GM18861 (cell line): ENCODE results near the gene PKD1L1.
"Not testable (repeated sequence)": the region's sequence is repeated elsewhere in the genome, so short reads cannot be mapped to it uniquely, and the experiment has no call there.

Experiments
- ATAC-seq: cut with Tn5 transposase; IDR thresholded peaks from one replicate; pipeline ENCODE4 v1.9.1; 2021; ENCODE audit not compliant: unreplicated experiment

Gene PKD1L1

DNA sequence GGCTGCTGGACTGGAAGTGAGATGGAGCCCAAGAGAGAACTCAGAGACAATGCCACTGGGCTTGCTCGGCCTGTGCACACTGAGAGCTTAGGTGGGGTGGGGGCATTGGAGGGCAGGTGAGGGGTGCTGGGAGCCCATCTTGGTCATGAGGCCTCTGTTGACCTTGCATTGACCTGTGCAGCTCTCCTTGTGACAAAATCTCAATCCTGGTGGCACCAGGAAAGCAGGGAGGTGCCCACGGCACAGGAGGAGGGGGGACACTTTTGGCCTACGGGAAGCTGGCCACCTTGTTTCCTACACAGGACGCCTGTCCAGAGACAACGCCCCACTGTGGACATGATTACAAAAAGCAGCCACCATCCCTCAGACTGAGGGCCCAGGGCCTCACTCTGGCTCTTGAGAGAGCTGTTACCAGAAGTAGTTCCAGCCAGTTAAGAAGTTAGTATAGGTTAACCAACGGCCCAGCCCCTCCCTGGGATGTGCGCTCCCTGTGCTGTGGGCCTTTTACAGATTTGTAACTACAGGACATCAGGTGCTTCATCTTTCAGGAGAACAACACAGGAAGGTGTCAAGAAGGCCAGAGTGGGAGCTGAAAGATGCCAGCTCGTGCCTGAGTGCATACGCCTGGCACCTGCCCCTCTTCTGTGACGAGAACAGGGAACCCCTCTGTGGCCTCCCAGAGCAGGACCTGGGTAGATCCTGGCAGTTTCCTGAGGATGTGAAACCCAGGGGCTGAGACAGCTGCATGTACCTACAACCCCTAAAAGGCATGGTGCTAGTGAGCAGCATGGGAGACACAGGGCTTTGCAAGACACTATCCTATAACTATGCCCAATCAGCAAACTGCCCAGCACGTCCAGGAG is 10.3 kb downstream of the PKD1L1 start:
- peak; percentile 59 for ATAC-seq

DNA sequence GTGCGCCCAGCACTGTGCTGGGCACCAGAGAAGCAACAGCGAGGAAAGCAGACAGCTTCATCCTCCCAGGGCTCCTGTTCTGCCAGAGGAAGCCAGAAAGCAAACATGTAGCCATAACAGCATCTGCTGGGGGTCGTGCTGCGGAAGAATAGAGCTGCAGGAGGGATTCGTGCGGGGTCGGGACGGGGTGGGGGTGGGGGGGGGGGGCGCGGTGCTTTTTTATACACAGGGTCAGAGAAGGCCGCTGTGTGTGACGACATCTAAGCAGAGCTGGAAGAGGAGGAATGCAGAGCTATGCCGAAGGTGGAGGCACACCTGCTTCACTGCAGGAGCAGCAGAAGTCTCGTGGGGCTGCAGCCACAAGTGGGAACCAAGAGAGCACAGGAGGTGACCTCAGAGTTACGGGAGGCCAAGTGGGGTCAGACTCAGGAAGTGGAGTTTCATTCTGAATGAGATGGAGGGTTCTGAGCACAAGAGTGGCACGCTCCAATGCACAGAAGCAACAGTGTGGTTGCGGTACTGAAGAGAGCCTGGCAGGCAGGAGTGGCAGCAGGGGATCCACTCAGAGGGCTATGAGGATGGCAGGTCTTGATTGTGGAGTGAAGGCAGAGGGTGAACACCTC is 11.1 kb downstream of the PKD1L1 start:
- peak; percentile 94 for ATAC-seq

GRCh38 chr7:47936323-47936722 is 11.9 kb downstream of the PKD1L1 start:
- ATAC-seq, result no peak

GRCh38 chr7:47935336-47935735 is 12.9 kb downstream of the PKD1L1 start:
- no peak for ATAC-seq

DNA sequence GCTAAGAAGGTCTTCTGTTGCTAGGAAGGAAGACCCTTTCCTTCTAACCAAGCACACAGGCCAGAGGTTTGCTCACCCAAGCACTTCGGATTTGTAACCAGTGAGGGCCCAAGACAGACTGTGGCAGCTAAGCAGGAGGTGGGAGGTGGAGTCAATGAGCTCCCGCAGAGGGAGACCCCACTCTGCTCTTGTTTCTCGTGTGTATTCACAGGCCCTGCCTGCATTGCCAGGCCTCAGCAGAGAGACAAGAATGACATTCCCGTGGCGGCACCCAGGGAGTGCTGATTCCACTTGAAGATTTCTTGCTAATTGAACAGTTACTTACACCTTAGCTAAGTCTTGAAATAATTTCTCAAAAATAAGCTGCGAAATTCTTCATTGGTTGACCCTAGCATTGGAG is 13.4 kb downstream of the PKD1L1 start:
- ATAC-seq, result no peak

- no peak for ATAC-seq
Observed at GRCh38 chr7:47933215-47933614, 15.1 kb downstream of the PKD1L1 start.

GRCh38 chr7:47932466-47933037 is 15.7 kb downstream of the PKD1L1 start:
- ATAC-seq, result no peak

DNA sequence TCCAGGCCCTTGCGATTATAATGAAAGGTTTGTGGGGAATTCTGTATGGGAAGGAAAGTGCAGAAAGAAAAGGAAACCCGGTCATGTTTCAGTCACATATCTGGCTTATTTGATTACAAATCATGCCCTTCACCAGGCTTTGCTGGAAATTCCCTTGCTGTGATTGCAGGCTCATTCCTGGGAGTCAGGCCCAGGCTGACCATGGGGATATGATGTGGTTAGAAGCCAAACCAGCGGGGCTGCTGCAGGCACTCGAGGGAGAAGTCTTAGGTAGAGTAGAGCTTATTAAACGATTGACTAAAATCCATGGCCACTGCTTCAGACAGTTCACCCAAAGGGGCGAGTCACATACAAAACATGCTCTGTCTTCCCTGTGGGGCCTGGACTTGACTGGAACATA is 16.2 kb downstream of the PKD1L1 start:
- ATAC-seq, result no peak

GRCh38 chr7:47931005-47932004 is 17.0 kb downstream of the PKD1L1 start:
- no peak for ATAC-seq

DNA sequence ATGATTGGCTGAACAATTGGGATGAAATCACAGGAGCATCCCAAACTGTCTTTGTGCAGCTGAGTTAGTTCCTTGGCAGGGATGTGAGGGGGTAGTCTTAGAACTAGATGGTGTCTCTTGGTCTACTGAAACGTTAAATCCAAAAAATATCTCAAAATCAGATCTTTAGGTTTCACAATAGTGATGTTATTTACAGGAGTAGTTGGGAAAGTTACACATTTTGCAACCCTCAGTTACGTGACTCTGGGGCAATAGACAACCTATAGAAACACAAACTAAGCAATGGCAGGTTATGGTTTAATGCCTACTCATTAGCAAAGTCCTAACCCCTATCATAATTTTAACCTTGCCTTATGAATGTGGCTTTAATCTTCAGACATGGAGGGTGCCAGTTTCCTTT is 24.0 kb downstream of the PKD1L1 start:
- ATAC-seq, result no peak

- not testable (repeated sequence) for ATAC-seq
Observed at GRCh38 chr7:47923081-47923875, 25.0 kb downstream of the PKD1L1 start.

DNA sequence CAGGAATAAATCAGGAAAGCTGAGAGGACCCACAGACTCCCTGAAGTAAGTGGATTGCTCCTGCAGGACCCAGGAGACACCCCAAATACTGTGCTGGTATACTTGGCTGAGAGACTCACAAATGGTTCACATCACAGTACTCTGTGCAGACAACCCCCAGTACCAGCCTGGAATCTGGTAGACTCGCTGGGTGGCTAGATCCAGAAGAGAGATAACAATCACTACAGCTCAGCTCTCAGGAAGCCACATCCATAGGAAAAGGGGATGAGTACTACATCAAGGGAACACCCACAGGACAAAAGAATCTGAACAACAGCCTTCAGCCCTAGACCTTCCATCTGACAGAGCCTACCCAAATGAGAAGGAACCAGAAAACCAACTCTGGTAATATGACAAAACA is 31.8 kb downstream of the PKD1L1 start:
- ATAC-seq, result not testable (repeated sequence)

DNA sequence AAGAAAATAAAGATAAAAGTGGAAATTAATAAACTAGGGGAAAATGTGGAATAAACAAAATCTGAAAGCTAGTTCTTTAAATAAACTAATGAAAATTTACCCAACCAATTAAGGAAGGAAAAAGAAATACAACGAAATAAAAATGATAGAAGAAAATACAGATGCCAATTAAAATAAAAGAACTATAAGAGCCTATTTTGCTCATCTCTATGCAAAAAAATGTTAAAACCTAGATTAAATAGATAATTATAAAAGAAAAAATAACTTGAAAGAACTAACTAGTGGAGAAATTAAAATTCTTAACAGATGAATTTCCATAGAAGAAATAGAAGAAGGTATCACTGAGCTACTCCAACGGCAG is 32.7 kb downstream of the PKD1L1 start:
- no peak for ATAC-seq

GRCh38 chr7:47914717-47915615 is 33.3 kb downstream of the PKD1L1 start:
- no peak for ATAC-seq

DNA sequence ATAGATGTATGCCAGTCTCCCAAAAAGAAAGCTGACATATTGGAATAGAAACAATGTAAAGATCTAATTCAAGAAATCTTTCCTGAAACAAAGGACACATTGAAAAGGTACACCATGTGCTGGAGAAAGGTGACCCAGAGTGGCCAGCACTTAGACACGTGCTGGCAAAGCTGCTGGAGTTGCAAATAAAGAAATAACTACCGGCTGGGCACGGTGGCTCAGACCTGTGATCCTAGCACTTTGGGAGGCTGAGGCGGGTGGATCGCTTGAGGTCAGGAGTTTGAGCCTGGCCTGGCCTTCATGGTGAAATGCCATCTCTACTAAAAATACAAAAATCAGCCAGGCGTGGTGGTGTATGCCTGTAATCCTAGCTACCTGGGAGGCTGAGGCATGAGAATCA is 35.9 kb downstream of the PKD1L1 start:
- no peak for ATAC-seq

DNA sequence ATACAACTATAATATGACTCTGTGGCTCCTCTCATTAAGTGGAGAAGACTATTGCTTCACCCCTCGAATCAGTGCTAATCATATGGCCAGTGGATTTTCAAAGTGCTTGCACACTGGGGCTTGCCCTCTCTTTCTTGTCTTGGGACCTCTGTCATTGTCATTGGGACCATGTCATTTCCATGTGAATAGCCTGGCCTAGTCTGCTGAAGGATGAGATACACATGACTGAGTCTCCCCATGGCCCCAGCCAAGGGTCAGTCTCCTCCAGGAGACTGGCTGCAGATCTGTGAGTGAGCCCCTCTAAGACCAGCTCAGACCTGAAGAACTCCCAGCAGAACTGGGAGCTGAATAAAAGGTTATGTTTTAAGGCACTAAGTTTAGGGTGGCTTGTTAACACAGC is 39.5 kb downstream of the PKD1L1 start:
- ATAC-seq, result no peak

GRCh38 chr7:47907981-47908616 is 40.2 kb downstream of the PKD1L1 start:
- ATAC-seq, result no peak

DNA sequence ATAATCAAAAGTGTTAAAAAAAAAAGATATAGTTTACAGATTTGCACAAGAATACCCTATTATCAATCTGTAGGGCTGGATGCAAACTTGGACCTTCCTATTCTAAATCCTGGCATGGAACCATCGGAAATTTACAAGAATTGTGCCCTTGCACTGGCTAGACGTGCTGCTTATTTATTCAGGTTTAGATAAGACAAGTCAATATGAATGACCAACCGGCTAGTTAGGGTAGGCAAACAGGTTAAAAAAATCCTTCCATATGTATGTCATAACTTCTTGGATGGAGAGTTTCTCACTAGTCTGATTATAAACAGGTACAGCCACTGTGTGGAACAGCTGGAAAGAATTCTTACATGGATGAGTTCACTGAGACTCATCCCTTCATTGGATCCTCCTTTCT is 41.4 kb downstream of the PKD1L1 start:
- ATAC-seq, result no peak
